GM15510 (cell line): Measurements from ENCODE around the gene NECAB3.

ENCODE experiments used
- POLR2A ChIP-seq: IDR thresholded peaks from 3 replicates; pipeline ENCODE4 v1.6.1; 2011; ENCODE audit warnings: borderline replicate concordance; ENCODE audit not compliant: insufficient read length; ENCODE audit errors: extremely low read depth

NECAB3 gene

GRCh38 chr20:33701629-33702450 is 27.6 kb upstream of the NECAB3 start:
- TF ChIP-seq POLR2A: no peak

GRCh38 chr20:33697129-33697528 is 22.9 kb upstream of the NECAB3 start:
- TF ChIP-seq POLR2A: no peak

GRCh38 chr20:33696448-33696847 is 22.2 kb upstream of the NECAB3 start:
- TF ChIP-seq POLR2A: no peak

- no peak for TF ChIP-seq POLR2A
These were observed 20.4 kb upstream of the NECAB3 start for GRCh38 chr20:33694639-33695012.

- TF ChIP-seq POLR2A: no peak
These were observed 19.8 kb upstream of the NECAB3 start for GRCh38 chr20:33693741-33694638.

- TF ChIP-seq POLR2A: no peak
These were observed 19.1 kb upstream of the NECAB3 start for GRCh38 chr20:33693289-33693688.

- no peak for TF ChIP-seq POLR2A
These were observed 15.7 kb upstream of the NECAB3 start for GRCh38 chr20:33689973-33690372.

- no peak for TF ChIP-seq POLR2A
These were observed 15.3 kb upstream of the NECAB3 start for GRCh38 chr20:33689493-33689892.

- TF ChIP-seq POLR2A: no peak
These were observed 14.8 kb upstream of the NECAB3 start for GRCh38 chr20:33688938-33689424.

GRCh38 chr20:33687993-33688937 is 14.0 kb upstream of the NECAB3 start:
- no peak for TF ChIP-seq POLR2A

- no peak for TF ChIP-seq POLR2A
These were observed 13.2 kb upstream of the NECAB3 start for GRCh38 chr20:33687370-33687915.

- no peak for TF ChIP-seq POLR2A
These were observed 12.7 kb upstream of the NECAB3 start for GRCh38 chr20:33686984-33687366.

GRCh38 chr20:33686100-33686983 is 12.1 kb upstream of the NECAB3 start, which contains the start of gene E2F1:
E2F1 (minus strand) TSS chr20:33686385; CDS start chr20:33686264, 121 bp downstream.
- peak; percentile 51 for TF ChIP-seq POLR2A

GRCh38 chr20:33685328-33686099 is 11.3 kb upstream of the NECAB3 start:
- TF ChIP-seq POLR2A: no peak
